ENCODE measurements around the gene DCDC2.
"Not testable (repeated sequence)": the region's sequence is repeated elsewhere in the genome, so short reads cannot be mapped to it uniquely, and the experiment has no call there.

DCDC2 gene

DNA sequence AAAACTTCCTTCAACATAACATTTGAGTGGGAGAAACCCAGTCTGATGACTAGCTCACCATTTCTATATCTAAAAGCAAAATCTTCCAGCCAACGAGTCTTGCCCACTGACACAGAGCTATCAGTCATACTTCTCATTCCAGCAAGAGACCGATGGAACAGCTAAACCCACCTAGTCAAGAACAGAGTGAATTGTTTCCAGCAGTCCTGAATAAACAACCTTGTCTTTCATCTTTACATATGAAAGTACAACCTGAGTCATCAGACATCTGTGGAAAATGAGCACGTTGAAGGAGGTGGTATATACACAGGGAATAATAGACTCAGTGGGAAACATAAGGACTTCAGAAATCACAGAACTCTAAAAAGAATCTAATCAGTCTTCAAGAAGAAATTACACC lies 208.0 kb downstream of the DCDC2 start:
- no peak overlapping the region for H3K27ac Mint-ChIP-seq
- no peak overlapping the region for H3K4me3 Mint-ChIP-seq
- H3K36me3 Mint-ChIP-seq (ENCODE audit: low read depth): no peaks in the 10 kb centered on the region
- H3K4me1 Mint-ChIP-seq (ENCODE audit: low read depth): no peaks in the 10 kb centered on the region
- no peaks in the 10 kb centered on the region for H3K27me3 Mint-ChIP-seq (ENCODE audit: low read depth)
- H3K9me3 Mint-ChIP-seq: no peaks in the 10 kb centered on the region

DNA sequence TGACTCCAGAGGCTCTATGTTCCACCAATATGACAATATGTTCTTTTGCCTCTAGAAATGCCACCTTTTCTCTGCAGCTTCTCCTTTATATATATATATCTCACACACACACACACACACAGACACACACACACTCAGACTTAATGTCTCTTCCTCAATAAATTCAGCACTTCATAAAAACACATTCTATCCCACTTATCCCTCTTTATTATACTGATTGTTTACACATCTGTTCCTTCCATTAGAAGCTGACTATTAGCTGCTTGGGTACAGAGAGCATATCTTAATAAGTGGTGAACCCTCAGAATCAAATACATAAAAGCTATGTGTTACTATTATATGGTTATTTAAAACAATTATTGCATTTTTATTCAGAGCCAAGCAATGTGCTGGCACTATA lies 208.6 kb downstream of the DCDC2 start:
- Mint-ChIP-seq H3K27ac (no peak overlapping the region), H3K36me3 (ENCODE audit: low read depth) (no peaks in the 10 kb centered on the region), H3K9me3 (no peaks in the 10 kb centered on the region), H3K27me3 (ENCODE audit: low read depth) (no peaks in the 10 kb centered on the region), H3K4me1 (ENCODE audit: low read depth) (no peaks in the 10 kb centered on the region), H3K4me3 (no peak overlapping the region)

DNA sequence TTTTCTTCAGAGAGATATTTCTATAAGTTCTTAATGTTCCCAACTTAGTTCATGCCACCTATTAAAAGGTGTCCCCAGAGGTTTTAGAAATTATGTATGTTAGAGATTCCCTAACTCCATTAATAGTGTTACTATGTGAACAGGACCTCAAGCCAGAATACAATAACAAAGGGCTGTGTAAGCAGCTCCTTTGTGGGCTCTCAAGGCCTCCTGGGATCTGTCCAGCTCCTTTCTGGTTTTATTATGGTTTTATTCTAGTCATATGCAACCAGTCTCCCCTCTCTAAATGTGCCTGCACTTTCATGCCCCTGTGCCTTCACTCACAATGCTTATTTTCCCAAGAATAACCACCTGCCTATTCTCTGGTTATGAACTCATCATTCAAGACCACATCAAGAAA lies 209.2 kb downstream of the DCDC2 start:
- no peaks in the 10 kb centered on the region for H3K9me3 Mint-ChIP-seq
- H3K27ac Mint-ChIP-seq: no peak overlapping the region
- no peaks in the 10 kb centered on the region for H3K36me3 Mint-ChIP-seq (ENCODE audit: low read depth)
- no peak overlapping the region for H3K4me3 Mint-ChIP-seq
- no peaks in the 10 kb centered on the region for H3K27me3 Mint-ChIP-seq (ENCODE audit: low read depth)
- H3K4me1 Mint-ChIP-seq (ENCODE audit: low read depth): no peaks in the 10 kb centered on the region

DNA sequence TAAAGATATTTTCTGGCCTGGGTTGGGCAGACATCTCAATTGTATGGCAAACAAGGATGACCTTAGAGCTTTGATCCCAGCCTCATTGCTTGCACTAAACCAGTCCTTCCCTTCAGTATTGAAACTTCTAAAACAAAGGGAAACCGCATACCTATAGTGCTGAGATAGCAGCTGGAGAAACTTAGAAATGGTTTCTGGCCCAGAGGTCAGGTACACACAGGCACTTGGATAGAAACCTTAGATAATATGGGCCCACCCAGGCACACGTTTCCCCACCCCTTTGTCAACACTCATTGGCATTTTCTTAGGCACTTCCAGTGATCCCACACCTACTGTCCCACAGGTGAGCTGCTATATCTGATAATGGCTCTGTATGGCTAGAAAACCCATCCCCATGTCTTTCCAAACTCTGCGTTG lies 209.7 kb downstream of the DCDC2 start:
- H3K36me3 Mint-ChIP-seq (ENCODE audit: low read depth): no peaks in the 10 kb centered on the region
- H3K27me3 Mint-ChIP-seq (ENCODE audit: low read depth): no peaks in the 10 kb centered on the region
- H3K9me3 Mint-ChIP-seq: no peaks in the 10 kb centered on the region
- no peak overlapping the region for H3K4me3 Mint-ChIP-seq
- no peak overlapping the region for H3K27ac Mint-ChIP-seq
- no peaks in the 10 kb centered on the region for H3K4me1 Mint-ChIP-seq (ENCODE audit: low read depth)

DNA sequence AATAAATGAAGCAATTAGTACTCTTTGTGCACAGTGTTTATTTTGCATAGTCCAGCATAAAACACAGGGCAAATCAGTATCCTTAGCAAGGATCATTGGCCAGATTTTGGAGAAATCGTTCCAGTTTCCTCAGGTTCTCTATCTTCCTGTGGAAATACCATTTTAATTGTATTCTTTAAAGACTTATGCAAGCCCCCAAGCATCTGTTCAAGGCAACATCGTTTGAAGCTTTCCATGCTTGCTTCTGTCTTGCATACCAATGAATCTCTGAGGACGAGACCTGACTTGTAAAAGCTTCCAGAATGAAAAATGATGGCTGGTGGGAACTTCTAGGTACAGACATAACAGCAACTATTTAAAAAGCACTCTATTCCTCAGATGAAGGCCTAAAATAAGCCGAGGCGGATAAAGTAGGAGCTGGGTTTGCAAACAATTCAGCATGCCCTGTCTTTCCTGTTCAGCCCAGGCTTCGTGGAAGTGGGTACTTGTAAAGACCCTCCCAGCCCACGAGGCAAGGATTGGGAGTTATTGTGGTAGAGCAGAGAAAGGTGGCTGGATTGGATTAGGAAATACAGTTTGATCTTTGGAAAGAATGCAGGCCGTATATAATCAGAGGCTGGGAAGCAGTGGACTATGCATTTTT lies 210.2 kb downstream of the DCDC2 start:
- Mint-ChIP-seq H3K4me3 (no peak overlapping the region), H3K4me1 (ENCODE audit: low read depth) (no peaks in the 10 kb centered on the region), H3K27me3 (ENCODE audit: low read depth) (no peaks in the 10 kb centered on the region), H3K27ac (no peak overlapping the region), H3K36me3 (ENCODE audit: low read depth) (no peaks in the 10 kb centered on the region), H3K9me3 (no peaks in the 10 kb centered on the region)

DNA sequence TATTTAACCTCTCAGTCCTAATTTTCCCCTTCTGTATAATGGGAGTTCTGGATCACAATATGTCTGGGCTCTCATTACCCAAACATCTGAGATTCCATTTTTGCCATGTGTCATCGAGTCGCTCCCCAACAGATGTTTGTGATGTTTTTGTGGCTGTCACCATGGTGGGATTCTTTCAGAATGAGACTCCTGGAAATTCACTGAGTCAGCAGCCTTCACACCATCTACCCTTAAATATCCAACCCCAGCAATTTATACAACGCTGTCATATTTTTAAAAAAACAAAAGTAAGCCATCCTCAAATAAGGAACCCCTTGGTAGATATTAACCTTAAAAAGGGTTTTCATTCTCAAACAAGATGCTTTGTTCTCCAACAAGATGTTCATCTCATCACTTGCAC lies 211.0 kb downstream of the DCDC2 start:
- Mint-ChIP-seq H3K36me3 (ENCODE audit: low read depth) (no peaks in the 10 kb centered on the region), H3K27me3 (ENCODE audit: low read depth) (no peaks in the 10 kb centered on the region)

DNA sequence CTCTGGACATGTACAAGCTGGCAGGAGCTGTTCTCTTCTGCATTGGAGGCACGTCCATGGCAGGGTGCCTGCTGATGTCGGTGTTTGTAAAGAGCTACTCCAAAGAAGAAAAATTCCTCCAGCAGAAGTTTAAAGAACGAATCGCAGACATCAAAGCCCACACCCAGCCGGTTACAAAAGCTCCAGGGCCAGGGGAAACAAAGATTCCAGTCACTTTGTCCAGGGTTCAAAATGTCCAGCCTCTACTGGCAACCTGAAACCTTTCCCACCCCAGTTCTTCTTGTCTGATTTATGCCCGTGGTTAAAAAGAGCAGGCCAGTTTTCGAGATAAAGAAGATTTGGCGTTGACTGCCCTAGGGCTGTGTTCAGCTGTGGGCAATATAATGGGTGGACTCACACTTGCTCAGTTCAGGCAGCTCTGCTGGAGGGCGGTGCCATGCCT lies 212.1 kb downstream of the DCDC2 start:
- Mint-ChIP-seq H3K4me3 (no peak overlapping the region), H3K27me3 (ENCODE audit: low read depth) (no peaks in the 10 kb centered on the region), H3K9me3 (no peaks in the 10 kb centered on the region), H3K4me1 (ENCODE audit: low read depth) (no peaks in the 10 kb centered on the region), H3K36me3 (ENCODE audit: low read depth) (no peaks in the 10 kb centered on the region), H3K27ac (no peak overlapping the region)

More for the DNA sequence above, 211.0 kb downstream of the DCDC2 start:
- H3K27ac Mint-ChIP-seq: no peak overlapping the region
- H3K4me1 Mint-ChIP-seq (ENCODE audit: low read depth): no peaks in the 10 kb centered on the region
- no peak overlapping the region for H3K4me3 Mint-ChIP-seq
- H3K9me3 Mint-ChIP-seq: no peaks in the 10 kb centered on the region

DNA sequence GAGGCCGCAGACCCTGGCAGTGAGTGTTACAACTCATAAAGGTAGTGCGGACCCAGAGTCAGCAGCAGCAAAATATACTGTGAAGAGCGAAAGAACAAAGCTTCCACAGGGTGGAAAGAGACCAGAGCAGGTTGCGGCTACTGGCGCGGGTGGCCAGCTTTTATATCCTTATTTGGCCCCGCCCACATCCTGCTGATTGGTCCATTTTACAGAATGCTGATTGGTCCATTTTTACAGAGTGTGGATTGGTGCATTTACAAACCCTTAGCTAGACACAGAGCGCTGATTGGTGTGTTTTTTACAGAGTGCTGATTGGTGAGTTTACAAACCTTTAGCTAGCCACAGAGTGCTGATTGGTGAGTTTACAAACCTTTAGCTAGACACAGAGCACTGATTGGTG lies 215.1 kb downstream of the DCDC2 start:
- not testable (repeated sequence) for H3K27me3 Mint-ChIP-seq (ENCODE audit: low read depth); H3K36me3 Mint-ChIP-seq (ENCODE audit: low read depth); H3K4me1 Mint-ChIP-seq (ENCODE audit: low read depth); H3K4me3 Mint-ChIP-seq; H3K9me3 Mint-ChIP-seq; H3K27ac Mint-ChIP-seq

DNA sequence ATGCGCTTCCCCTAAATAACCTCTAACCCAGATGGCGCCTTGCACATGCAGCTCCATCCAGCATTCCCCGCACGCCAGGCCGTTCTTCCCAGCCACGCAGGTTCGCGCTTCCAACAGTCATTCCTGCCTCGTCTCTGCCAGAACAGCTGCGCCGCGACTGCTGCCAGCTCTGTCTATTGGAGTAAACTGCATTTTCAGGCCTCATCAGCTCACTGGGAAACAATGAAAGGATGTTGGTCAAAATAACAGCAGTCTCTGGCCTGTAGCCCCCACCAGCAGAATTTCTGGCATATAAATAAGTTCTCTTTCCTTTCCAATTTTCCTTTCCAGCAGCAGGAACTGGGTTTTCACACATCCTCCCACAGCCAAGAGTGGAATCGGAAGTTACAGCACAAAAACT lies 217.3 kb downstream of the DCDC2 start:
- Mint-ChIP-seq H3K27ac (no peak overlapping the region), H3K4me1 (ENCODE audit: low read depth) (no peaks in the 10 kb centered on the region), H3K4me3 (no peak overlapping the region), H3K27me3 (ENCODE audit: low read depth) (no peaks in the 10 kb centered on the region), H3K36me3 (ENCODE audit: low read depth) (no peaks in the 10 kb centered on the region), H3K9me3 (no peaks in the 10 kb centered on the region)

DNA sequence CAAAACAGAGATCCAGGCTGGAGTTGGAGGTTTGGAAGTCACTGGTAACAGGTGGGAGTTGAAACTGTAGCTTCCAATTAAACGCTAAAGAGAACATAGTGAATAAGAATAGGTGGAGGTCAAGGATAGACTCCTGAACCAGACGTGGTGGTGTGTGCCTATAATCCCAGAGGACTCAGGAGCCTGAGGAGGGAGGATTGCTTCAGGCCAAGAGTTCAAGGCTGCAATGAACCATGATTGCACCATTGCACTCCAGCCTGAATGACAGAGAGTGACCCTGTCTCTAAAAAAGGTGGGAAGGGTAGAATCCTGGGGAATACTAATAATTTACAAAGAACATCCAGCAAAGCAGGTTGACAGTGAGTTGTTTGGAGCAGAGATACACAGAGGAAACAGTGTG lies 218.2 kb downstream of the DCDC2 start:
- no peaks in the 10 kb centered on the region for H3K9me3 Mint-ChIP-seq
- H3K4me3 Mint-ChIP-seq: no peak overlapping the region
- H3K36me3 Mint-ChIP-seq (ENCODE audit: low read depth): no peaks in the 10 kb centered on the region
- H3K27ac Mint-ChIP-seq: no peak overlapping the region
- no peaks in the 10 kb centered on the region for H3K27me3 Mint-ChIP-seq (ENCODE audit: low read depth)
- H3K4me1 Mint-ChIP-seq (ENCODE audit: low read depth): no peaks in the 10 kb centered on the region

DNA sequence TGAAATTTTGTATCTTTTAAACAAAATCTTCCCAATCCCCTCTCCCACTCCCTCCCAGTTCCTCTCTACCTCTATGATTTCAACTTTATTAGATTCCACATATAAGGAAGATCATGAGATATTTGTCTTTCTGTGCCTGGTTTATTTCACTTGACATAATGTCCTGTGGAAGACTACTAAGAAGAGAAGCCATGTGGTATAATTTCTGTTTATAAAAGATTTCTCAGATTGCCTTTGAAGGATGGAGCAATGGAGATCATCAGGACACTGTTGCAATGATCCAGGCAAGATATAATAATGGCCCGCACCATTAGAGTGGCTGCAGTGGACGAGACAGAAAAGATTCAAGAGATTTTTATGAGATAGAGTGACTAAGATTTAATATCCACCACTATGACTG lies 218.8 kb downstream of the DCDC2 start:
- Mint-ChIP-seq H3K4me3 (no peak overlapping the region), H3K4me1 (ENCODE audit: low read depth) (no peaks in the 10 kb centered on the region), H3K9me3 (no peaks in the 10 kb centered on the region), H3K27ac (no peak overlapping the region), H3K27me3 (ENCODE audit: low read depth) (no peaks in the 10 kb centered on the region), H3K36me3 (ENCODE audit: low read depth) (no peaks in the 10 kb centered on the region)

DNA sequence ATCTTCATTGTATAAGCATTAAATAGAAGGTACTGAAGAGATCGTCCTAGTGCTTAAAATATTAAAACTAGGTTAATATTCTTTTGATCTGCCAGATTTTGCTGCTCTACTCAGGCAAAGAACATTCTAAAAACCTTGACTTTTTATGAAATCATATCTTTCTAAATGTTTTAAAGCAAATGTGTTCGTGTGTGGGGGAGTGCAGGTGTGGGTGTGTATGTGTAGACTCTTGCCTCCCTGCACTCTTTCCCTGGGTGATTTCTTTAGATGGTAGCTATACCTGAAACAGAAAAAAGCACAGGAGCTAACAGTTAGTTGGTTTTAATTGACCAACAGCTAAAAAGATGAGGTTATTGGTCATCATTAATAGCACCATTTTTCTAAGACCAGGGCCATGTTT lies 226.1 kb downstream of the DCDC2 start:
- peaks cover 2% of the 10 kb centered on the region for H3K9me3 Mint-ChIP-seq
- H3K4me1 Mint-ChIP-seq (ENCODE audit: low read depth): no peaks in the 10 kb centered on the region
- no peak overlapping the region for H3K27ac Mint-ChIP-seq
- no peaks in the 10 kb centered on the region for H3K36me3 Mint-ChIP-seq (ENCODE audit: low read depth)
- peaks cover 2% of the 10 kb centered on the region for H3K27me3 Mint-ChIP-seq (ENCODE audit: low read depth)
- H3K4me3 Mint-ChIP-seq: no peak overlapping the region

DNA sequence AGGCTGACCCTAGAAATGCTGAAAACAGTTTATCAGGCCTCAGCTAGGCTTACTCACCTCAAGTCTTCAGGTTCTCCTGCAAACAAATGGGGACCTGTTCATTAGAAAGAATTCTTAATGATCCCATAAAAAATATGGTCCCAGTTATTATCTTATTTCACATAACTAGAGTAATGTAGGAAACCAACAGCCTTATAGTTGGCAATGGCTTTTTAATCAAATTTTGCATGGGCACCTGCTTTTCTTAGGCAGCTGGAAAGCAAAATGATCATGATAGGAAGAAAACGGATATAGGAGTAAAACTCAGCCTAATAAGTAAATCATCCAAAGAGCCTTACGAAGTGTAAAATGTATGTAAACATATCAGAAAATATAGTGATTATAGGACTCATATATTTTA lies 230.5 kb downstream of the DCDC2 start:
- Mint-ChIP-seq H3K27ac (no peak overlapping the region), H3K4me1 (ENCODE audit: low read depth) (no peaks in the 10 kb centered on the region), H3K9me3 (peaks cover 3% of the 10 kb centered on the region), H3K36me3 (ENCODE audit: low read depth) (no peaks in the 10 kb centered on the region), H3K4me3 (no peak overlapping the region), H3K27me3 (ENCODE audit: low read depth) (peaks cover 9% of the 10 kb centered on the region)

DNA sequence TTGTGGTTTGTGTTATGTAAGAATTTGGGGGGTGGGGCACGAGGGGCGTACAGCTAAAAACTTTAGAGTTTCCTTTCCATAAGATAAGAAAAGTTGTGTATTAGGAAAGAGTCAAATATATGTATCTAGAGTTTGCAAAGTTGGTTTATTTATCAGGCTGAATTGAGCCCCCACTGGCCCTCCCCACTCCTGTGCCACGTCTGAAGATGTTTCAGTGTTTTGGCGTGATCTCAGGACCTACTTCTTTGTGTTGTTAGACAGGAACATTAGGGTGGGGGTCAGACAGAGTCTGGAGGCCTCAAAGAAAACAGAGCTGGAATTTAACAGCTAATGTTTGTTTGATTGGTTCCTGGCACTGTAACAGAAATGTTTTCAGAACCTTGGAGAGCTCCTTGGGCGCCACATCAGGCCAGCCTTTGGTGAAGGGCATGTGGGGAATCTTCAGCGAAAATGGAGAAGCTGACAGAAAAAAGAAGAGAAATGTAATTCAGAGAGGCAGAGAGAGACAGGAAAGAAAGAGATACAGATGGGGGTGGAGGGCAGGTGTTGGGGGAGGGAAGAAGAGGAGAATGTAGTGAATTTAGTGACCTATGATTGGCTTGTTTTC lies 231.2 kb downstream of the DCDC2 start:
- Mint-ChIP-seq H3K4me1 (ENCODE audit: low read depth) (no peaks in the 10 kb centered on the region), H3K27ac (no peak overlapping the region), H3K4me3 (no peak overlapping the region), H3K27me3 (ENCODE audit: low read depth) (peaks cover 9% of the 10 kb centered on the region), H3K36me3 (ENCODE audit: low read depth) (no peaks in the 10 kb centered on the region), H3K9me3 (peaks cover 3% of the 10 kb centered on the region)

DNA sequence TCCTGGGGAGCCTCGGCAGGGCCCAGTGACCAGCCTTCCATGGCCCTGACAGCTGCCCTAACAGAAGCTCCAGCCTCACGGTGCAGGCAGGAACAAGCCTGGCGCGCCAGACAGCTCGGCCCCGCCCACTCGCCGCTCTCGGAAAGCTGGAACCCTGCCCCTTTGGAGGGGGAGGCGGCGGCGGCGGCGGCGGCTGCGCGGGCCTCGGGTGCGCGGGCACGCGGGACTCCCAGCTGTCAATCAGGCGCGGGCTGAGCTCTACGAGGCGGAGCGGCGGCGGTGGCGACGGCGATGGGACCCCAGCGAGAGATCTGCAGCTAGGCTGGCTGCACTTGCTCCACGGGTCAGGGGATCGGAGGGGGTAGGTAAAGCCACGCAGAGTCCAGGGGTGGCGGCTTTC lies 231.9 kb downstream of the DCDC2 start, which contains the start of gene NRSN1:
TSS of gene NRSN1 (plus strand) at position 236 of the 400 bp plus-strand sequence. CDS start 8,113 bp downstream, outside the sequence.
- no peak within 1 kb of the TSS for H3K4me3 Mint-ChIP-seq
- H3K9me3 Mint-ChIP-seq: peaks cover 3% of the 10 kb centered on the region
- no peaks in the 10 kb centered on the region for H3K36me3 Mint-ChIP-seq (ENCODE audit: low read depth)
- no peak within 1 kb of the TSS for H3K27ac Mint-ChIP-seq
- no peaks in the 10 kb centered on the region for H3K4me1 Mint-ChIP-seq (ENCODE audit: low read depth)
- H3K27me3 Mint-ChIP-seq (ENCODE audit: low read depth): peaks cover 9% of the 10 kb centered on the region
